Astrocyte (in vitro differentiated cells and primary cell): Measurements from ENCODE around the gene FAM53B. TPM values are rescaled to one million over a fixed set of nuclear protein-coding genes. Genes with fewer than 3 reads are reported as not detected.

Experiments
- DNase-seq: peaks from one replicate; pipeline ENCODE4 v3.0.0-alpha.2; 2010; ENCODE audit warnings: low read depth
- FAIRE-seq: peaks from 2 replicates; lab custom pipeline; 2011; peaks lifted over from hg19 to GRCh38; lab: Jason Lieb, UNC
- H2AFZ ChIP-seq: 2 replicates; pipeline ENCODE4 v1.6.0; 2012; ENCODE audit warnings: low read depth, low read length, inconsistent platforms
- H3K27ac ChIP-seq: 2 replicates; pipeline ENCODE4 v1.5.1; 2011; ENCODE audit warnings: low read depth, low read length, inconsistent platforms
- H3K27me3 ChIP-seq: 2 replicates; pipeline ENCODE4 v1.6.0; 2011; ENCODE audit warnings: low read length, inconsistent platforms; ENCODE audit not compliant: insufficient read depth
- H3K36me3 ChIP-seq: 2 replicates; pipeline ENCODE4 v1.5.1; 2011; ENCODE audit warnings: low read length, inconsistent platforms; ENCODE audit not compliant: insufficient read depth
- H3K4me1 ChIP-seq: 2 replicates; pipeline ENCODE4 v1.5.1; 2011; ENCODE audit warnings: low read length, inconsistent platforms; ENCODE audit not compliant: insufficient read depth
- H3K4me2 ChIP-seq: 2 replicates; pipeline ENCODE4 v1.6.0; 2012; ENCODE audit warnings: low read length, inconsistent platforms
- H3K4me3 ChIP-seq: 2 replicates; pipeline ENCODE4 v1.5.1; 2011; ENCODE audit warnings: low read depth, mild to moderate bottlenecking, low read length, inconsistent platforms; ENCODE audit not compliant: insufficient read depth
- H3K79me2 ChIP-seq: 2 replicates; pipeline ENCODE4 v1.6.0; 2012; ENCODE audit warnings: mild to moderate bottlenecking, low read length, inconsistent platforms; ENCODE audit not compliant: insufficient read depth
- H3K9ac ChIP-seq: 2 replicates; pipeline ENCODE4 v1.6.0; 2012; ENCODE audit warnings: mild to moderate bottlenecking, low read length, inconsistent platforms
- H3K9me3 ChIP-seq: 2 replicates; pipeline ENCODE4 v1.5.1; 2012; ENCODE audit warnings: low read depth, mild to moderate bottlenecking, low read length, inconsistent platforms; ENCODE audit not compliant: insufficient read depth
- H4K20me1 ChIP-seq: 2 replicates; pipeline ENCODE4 v1.6.0; 2012; ENCODE audit warnings: low read length, inconsistent platforms; ENCODE audit not compliant: insufficient read depth
- H3K27ac Mint-ChIP-seq: one replicate; pipeline ENCODE4 v1.8.0; 2021; ENCODE audit warnings: mild to moderate bottlenecking, mixed read lengths; ENCODE audit not compliant: unreplicated experiment
- H3K27me3 Mint-ChIP-seq: one replicate; pipeline ENCODE4 v1.8.0; 2021; ENCODE audit warnings: low read depth, mixed read lengths; ENCODE audit not compliant: unreplicated experiment
- H3K36me3 Mint-ChIP-seq: one replicate; pipeline ENCODE4 v1.8.0; 2021; ENCODE audit warnings: low read depth, mixed read lengths; ENCODE audit not compliant: unreplicated experiment
- H3K4me1 Mint-ChIP-seq: one replicate; pipeline ENCODE4 v1.8.0; 2021; ENCODE audit warnings: low read depth, mixed read lengths; ENCODE audit not compliant: unreplicated experiment
- H3K4me3 Mint-ChIP-seq: one replicate; pipeline ENCODE4 v1.8.0; 2021; ENCODE audit warnings: mild to moderate bottlenecking, moderate library complexity, mixed read lengths; ENCODE audit not compliant: unreplicated experiment
- H3K9me3 Mint-ChIP-seq: one replicate; pipeline ENCODE4 v1.8.0; 2021; ENCODE audit warnings: mild to moderate bottlenecking, mixed read lengths; ENCODE audit not compliant: unreplicated experiment
- CTCF ChIP-seq: IDR thresholded peaks from 2 replicates; pipeline ENCODE4 v1.5.1; 2011; ENCODE audit warnings: low read depth, mild to moderate bottlenecking, inconsistent platforms, low read length, moderate library complexity; ENCODE audit not compliant: insufficient read depth
- EZH2 ChIP-seq: IDR thresholded peaks from 2 replicates; pipeline ENCODE4 v1.6.1; 2012; ENCODE audit warnings: mild to moderate bottlenecking, low read length, inconsistent platforms; ENCODE audit not compliant: insufficient read depth
- total RNA-seq: library from RNA; stranded (reverse); gene quantifications from 2 replicates; pipeline ENCODE4 v1.2.1, GENCODE V29; 2021

Gene FAM53B
- total RNA-seq, 1 donor from 2014 or later: 12.9 TPM

GRCh38 chr10:124731551-124731950 is 12.6 kb downstream of the FAM53B start:
- peaks cover 4% of the 10 kb centered on the region for H3K27me3 Mint-ChIP-seq
- no peaks in the 10 kb centered on the region for H3K9me3 Mint-ChIP-seq
- Histone ChIP-seq H3K79me2 (peaks cover 22% of the 10 kb centered on the region), H3K4me1 (peaks cover 12% of the 10 kb centered on the region), H3K9ac (no peak overlapping the region), H3K36me3 (no peaks in the 10 kb centered on the region), H3K4me3 (no peak overlapping the region), H3K9me3 (no peaks in the 10 kb centered on the region), H3K4me2 (no peak overlapping the region), H3K27me3 (no peaks in the 10 kb centered on the region), H4K20me1 (peaks cover 60% of the 10 kb centered on the region), H3K27ac (no peak overlapping the region), H2AFZ (no peak overlapping the region)
- peaks cover 17% of the 10 kb centered on the region for H3K4me1 Mint-ChIP-seq
- DNase-seq (no peak), FAIRE-seq (no peak)
- H3K36me3 Mint-ChIP-seq: peaks cover 18% of the 10 kb centered on the region
- H3K27ac Mint-ChIP-seq: no peak overlapping the region
- no peak for TF ChIP-seq EZH2
- no peak for TF ChIP-seq CTCF
- no peak overlapping the region for H3K4me3 Mint-ChIP-seq

GRCh38 chr10:124730790-124731189 is 13.4 kb downstream of the FAM53B start:
- Histone ChIP-seq H3K36me3 (peaks cover under 1% of the 10 kb centered on the region), H3K27me3 (no peaks in the 10 kb centered on the region), H4K20me1 (peaks cover 55% of the 10 kb centered on the region), H3K79me2 (peaks cover 21% of the 10 kb centered on the region), H3K4me1 (peaks cover 12% of the 10 kb centered on the region), H3K4me3 (no peak overlapping the region), H3K4me2 (no peak overlapping the region), H3K9ac (no peak overlapping the region), H3K27ac (no peak overlapping the region), H3K9me3 (no peaks in the 10 kb centered on the region), H2AFZ (no peak overlapping the region)
- TF ChIP-seq CTCF: no peak
- TF ChIP-seq EZH2: no peak
- Mint-ChIP-seq H3K36me3 (peaks cover 18% of the 10 kb centered on the region), H3K27ac (no peak overlapping the region), H3K4me1 (peaks cover 11% of the 10 kb centered on the region), H3K4me3 (no peak overlapping the region), H3K9me3 (no peaks in the 10 kb centered on the region), H3K27me3 (peaks cover 4% of the 10 kb centered on the region)
- FAIRE-seq: no peak
- no peak for DNase-seq

- no peak overlapping the region for H3K27ac ChIP-seq
Observed at GRCh38 chr10:124728830-124729661, 15.1 kb downstream of the FAM53B start.

More at GRCh38 chr10:124728830-124729661, 15.1 kb downstream of the FAM53B start:
- TF ChIP-seq CTCF (no peak), EZH2 (no peak)
- Histone ChIP-seq H3K27me3 (no peaks in the 10 kb centered on the region), H3K4me3 (no peak overlapping the region), H4K20me1 (peaks cover 54% of the 10 kb centered on the region), H3K36me3 (peaks cover 5% of the 10 kb centered on the region), H3K9me3 (no peaks in the 10 kb centered on the region), H3K9ac (no peak overlapping the region), H3K4me2 (no peak overlapping the region), H3K79me2 (peaks cover 19% of the 10 kb centered on the region), H3K4me1 (peaks cover 12% of the 10 kb centered on the region), H2AFZ (no peak overlapping the region)
- Mint-ChIP-seq H3K4me3 (no peak overlapping the region), H3K36me3 (peaks cover 15% of the 10 kb centered on the region), H3K27ac (no peak overlapping the region), H3K27me3 (peaks cover 4% of the 10 kb centered on the region), H3K9me3 (no peaks in the 10 kb centered on the region), H3K4me1 (peaks cover 12% of the 10 kb centered on the region)
- DNase-seq (no peak), FAIRE-seq (no peak)
